ENCODE measurements around the gene EMX2.
"Not testable (repeated sequence)": the region's sequence is repeated elsewhere in the genome, so short reads cannot be mapped to it uniquely, and the experiment has no call there.

Gene EMX2

DNA sequence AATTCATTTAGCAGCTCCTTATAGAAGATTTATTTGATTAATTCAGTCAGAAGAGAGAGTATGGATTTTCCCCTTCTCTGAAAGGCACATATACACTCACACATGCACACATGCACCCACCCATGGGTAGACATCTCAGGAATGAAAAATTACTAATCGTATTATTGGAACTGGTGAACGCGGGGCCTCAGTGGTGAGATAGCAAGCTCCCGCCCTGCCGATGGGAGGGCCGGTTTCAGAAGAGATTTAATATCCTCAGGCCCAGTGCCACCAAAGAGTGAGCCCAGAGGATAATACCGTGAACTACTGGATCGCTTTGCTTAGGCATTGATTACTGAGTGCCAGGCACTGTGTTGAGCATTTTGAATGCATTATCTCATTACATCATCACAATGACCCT, 38.0 kb upstream of the EMX2 start:
- Histone ChIP-seq H3K9ac (ENCODE audit: low read depth in 1 of 2, low read length in 2 of 2) (no peak overlapping the region), H3K36me3 (ENCODE audit: control insufficient read depth in 2 of 2, insufficient read depth in 2 of 2, low read length in 2 of 2) (no peaks in the 10 kb centered on the region), H3K27ac (ENCODE audit: low read depth in 2 of 2, low read length in 2 of 2) (no peak overlapping the region), H3K4me1 (ENCODE audit: control insufficient read depth in 2 of 2, insufficient read depth in 2 of 2, low read length in 2 of 2) (no peaks in the 10 kb centered on the region), H3K4me3 (ENCODE audit: low read length in 2 of 2) (no peak overlapping the region), H3K27me3 (ENCODE audit: control insufficient read depth in 2 of 2, insufficient read depth in 2 of 2, low read length in 2 of 2) (peaks cover 0 to 2% of the 10 kb centered on the region in 2 donors), H3K9me3 (ENCODE audit: control insufficient read depth in 2 of 2, low read length in 2 of 2) (no peaks in the 10 kb centered on the region)

DNA sequence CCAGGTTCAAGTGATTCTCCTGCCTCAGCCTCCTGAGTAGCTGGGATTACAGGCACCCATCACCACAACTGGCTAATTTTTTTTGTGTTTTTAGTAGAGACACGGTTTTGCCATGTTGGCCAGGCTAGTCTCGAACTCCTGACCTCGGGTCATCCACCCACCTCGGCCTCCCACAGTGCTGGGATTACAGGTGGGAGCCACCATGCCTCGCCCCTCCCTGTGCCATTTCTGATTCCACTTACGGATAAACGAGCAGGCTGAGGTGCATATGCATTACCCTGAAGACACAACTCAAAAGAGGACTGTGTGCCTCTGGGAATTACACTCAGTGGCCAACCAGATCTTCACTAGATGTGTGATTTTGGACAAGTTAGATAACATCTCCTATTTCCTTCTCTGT, 35.5 kb upstream of the EMX2 start:
- not testable (repeated sequence) for H3K36me3 ChIP-seq (ENCODE audit: control insufficient read depth in 2 of 2, insufficient read depth in 2 of 2, low read length in 2 of 2); H3K27me3 ChIP-seq (ENCODE audit: control insufficient read depth in 2 of 2, insufficient read depth in 2 of 2, low read length in 2 of 2); H3K4me1 ChIP-seq (ENCODE audit: control insufficient read depth in 2 of 2, insufficient read depth in 2 of 2, low read length in 2 of 2); H3K4me3 ChIP-seq (ENCODE audit: low read length in 2 of 2); H3K9ac ChIP-seq (ENCODE audit: low read depth in 1 of 2, low read length in 2 of 2); H3K27ac ChIP-seq (ENCODE audit: low read depth in 2 of 2, low read length in 2 of 2); H3K9me3 ChIP-seq (ENCODE audit: control insufficient read depth in 2 of 2, low read length in 2 of 2)

GRCh38 chr10:117509573-117509972, 33.0 kb upstream of the EMX2 start:
- peaks cover 2 to 4% of the 10 kb centered on the region in 2 donors for H3K27me3 ChIP-seq (ENCODE audit: control insufficient read depth in 2 of 2, insufficient read depth in 2 of 2, low read length in 2 of 2)

DNA sequence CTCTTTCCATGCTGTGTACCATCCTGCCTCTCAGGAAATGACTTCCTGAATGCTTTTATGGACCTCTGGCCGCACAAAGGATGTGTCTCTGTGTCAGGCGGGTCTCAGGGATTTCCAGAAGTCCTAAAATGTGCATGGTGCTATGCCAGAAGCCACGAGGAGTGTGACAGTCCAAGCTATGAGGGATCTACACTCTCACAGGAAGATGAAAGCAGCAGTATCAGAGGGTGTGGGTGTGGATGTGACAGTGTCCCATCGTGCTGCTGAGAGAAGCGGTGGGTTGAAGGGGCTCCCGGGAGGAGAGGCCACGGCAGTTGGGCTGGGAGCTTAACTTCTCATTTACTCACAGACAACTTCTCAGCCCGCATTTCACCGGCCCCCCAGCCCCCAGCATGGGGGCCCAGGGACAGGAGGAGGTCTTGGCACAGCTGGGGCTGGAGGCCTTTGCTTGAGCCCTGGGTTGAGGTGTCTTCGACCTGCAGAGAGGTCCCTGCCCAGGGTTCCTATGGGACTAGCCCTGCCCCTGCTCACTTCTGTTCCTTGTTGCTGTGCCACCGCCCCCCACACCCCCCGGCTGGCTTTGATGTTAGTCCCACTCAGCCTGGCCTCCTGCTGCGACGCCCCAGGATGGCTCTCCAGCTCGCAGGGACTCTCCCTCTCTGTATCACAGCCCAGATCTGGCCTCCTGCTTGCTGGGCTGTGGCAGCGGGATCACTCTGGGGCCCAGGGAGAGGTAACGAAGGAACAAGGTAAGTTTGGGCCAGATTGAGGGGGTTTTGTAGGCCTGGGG, 30.8 kb upstream of the EMX2 start:
- Histone ChIP-seq H3K9me3 (ENCODE audit: control insufficient read depth in 2 of 2, low read length in 2 of 2) (no peaks in the 10 kb centered on the region), H3K4me3 (ENCODE audit: low read length in 2 of 2) (no peak overlapping the region), H3K4me1 (ENCODE audit: control insufficient read depth in 2 of 2, insufficient read depth in 2 of 2, low read length in 2 of 2) (no peaks in the 10 kb centered on the region), H3K27ac (ENCODE audit: low read depth in 2 of 2, low read length in 2 of 2) (no peak overlapping the region), H3K9ac (ENCODE audit: low read depth in 1 of 2, low read length in 2 of 2) (no peak overlapping the region), H3K27me3 (ENCODE audit: control insufficient read depth in 2 of 2, insufficient read depth in 2 of 2, low read length in 2 of 2) (peaks cover 2 to 4% of the 10 kb centered on the region in 2 donors), H3K36me3 (ENCODE audit: control insufficient read depth in 2 of 2, insufficient read depth in 2 of 2, low read length in 2 of 2) (no peaks in the 10 kb centered on the region)

More at GRCh38 chr10:117509573-117509972, 33.0 kb upstream of the EMX2 start:
- no peak overlapping the region for H3K27ac ChIP-seq (ENCODE audit: low read depth in 2 of 2, low read length in 2 of 2)
- H3K36me3 ChIP-seq (ENCODE audit: control insufficient read depth in 2 of 2, insufficient read depth in 2 of 2, low read length in 2 of 2): no peaks in the 10 kb centered on the region
- no peak overlapping the region for H3K9ac ChIP-seq (ENCODE audit: low read depth in 1 of 2, low read length in 2 of 2)
- H3K4me1 ChIP-seq (ENCODE audit: control insufficient read depth in 2 of 2, insufficient read depth in 2 of 2, low read length in 2 of 2): no peaks in the 10 kb centered on the region
- no peak overlapping the region for H3K4me3 ChIP-seq (ENCODE audit: low read length in 2 of 2)
- H3K9me3 ChIP-seq (ENCODE audit: control insufficient read depth in 2 of 2, low read length in 2 of 2): no peaks in the 10 kb centered on the region

GRCh38 chr10:117514971-117515370, 27.6 kb upstream of the EMX2 start:
- Histone ChIP-seq H3K27ac (ENCODE audit: low read depth in 2 of 2, low read length in 2 of 2) (no peak overlapping the region), H3K9ac (ENCODE audit: low read depth in 1 of 2, low read length in 2 of 2) (no peak overlapping the region), H3K27me3 (ENCODE audit: control insufficient read depth in 2 of 2, insufficient read depth in 2 of 2, low read length in 2 of 2) (peaks cover 2% of the 10 kb centered on the region in 2 donors), H3K9me3 (ENCODE audit: control insufficient read depth in 2 of 2, low read length in 2 of 2) (no peaks in the 10 kb centered on the region), H3K36me3 (ENCODE audit: control insufficient read depth in 2 of 2, insufficient read depth in 2 of 2, low read length in 2 of 2) (no peaks in the 10 kb centered on the region), H3K4me3 (ENCODE audit: low read length in 2 of 2) (no peak overlapping the region), H3K4me1 (ENCODE audit: control insufficient read depth in 2 of 2, insufficient read depth in 2 of 2, low read length in 2 of 2) (no peaks in the 10 kb centered on the region)

- no peaks in the 10 kb centered on the region for H3K36me3 ChIP-seq (ENCODE audit: control insufficient read depth in 2 of 2, insufficient read depth in 2 of 2, low read length in 2 of 2)
- H3K4me1 ChIP-seq (ENCODE audit: control insufficient read depth in 2 of 2, insufficient read depth in 2 of 2, low read length in 2 of 2): no peaks in the 10 kb centered on the region
- H3K27ac ChIP-seq (ENCODE audit: low read depth in 2 of 2, low read length in 2 of 2): no peak overlapping the region
- H3K9ac ChIP-seq (ENCODE audit: low read depth in 1 of 2, low read length in 2 of 2): no peak overlapping the region
- H3K9me3 ChIP-seq (ENCODE audit: control insufficient read depth in 2 of 2, low read length in 2 of 2): no peaks in the 10 kb centered on the region
- H3K4me3 ChIP-seq (ENCODE audit: low read length in 2 of 2): no peak overlapping the region
- H3K27me3 ChIP-seq (ENCODE audit: control insufficient read depth in 2 of 2, insufficient read depth in 2 of 2, low read length in 2 of 2): peaks cover 2 to 5% of the 10 kb centered on the region in 2 donors
These were observed 25.9 kb upstream of the EMX2 start for GRCh38 chr10:117516681-117517080.

DNA sequence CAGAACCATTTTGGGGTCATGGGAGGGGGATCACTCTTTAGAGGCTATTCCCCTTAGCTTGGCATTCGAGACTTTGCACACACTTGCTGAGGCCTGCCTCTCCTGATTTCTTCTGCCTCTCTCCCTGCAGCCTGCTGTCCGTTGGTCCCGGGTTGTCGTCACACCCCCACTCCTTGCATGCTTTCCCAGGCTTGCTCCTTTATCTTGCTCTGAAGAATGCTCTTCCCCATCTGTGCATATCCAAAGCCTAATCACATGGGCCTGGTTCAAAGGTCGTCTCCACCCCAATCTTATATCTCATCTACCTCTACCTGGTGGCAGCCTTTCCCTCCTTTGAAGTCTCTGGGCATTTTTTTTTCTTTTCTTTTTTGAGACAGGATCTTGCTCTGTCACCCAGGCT, 24.3 kb upstream of the EMX2 start:
- H3K9ac ChIP-seq (ENCODE audit: low read depth in 1 of 2, low read length in 2 of 2): no peak overlapping the region
- peaks cover 2 to 3% of the 10 kb centered on the region in 2 donors for H3K27me3 ChIP-seq (ENCODE audit: control insufficient read depth in 2 of 2, insufficient read depth in 2 of 2, low read length in 2 of 2)
- no peak overlapping the region for H3K4me3 ChIP-seq (ENCODE audit: low read length in 2 of 2)
- H3K9me3 ChIP-seq (ENCODE audit: control insufficient read depth in 2 of 2, low read length in 2 of 2): no peaks in the 10 kb centered on the region
- H3K36me3 ChIP-seq (ENCODE audit: control insufficient read depth in 2 of 2, insufficient read depth in 2 of 2, low read length in 2 of 2): no peaks in the 10 kb centered on the region
- no peak overlapping the region for H3K27ac ChIP-seq (ENCODE audit: low read depth in 2 of 2, low read length in 2 of 2)
- H3K4me1 ChIP-seq (ENCODE audit: control insufficient read depth in 2 of 2, insufficient read depth in 2 of 2, low read length in 2 of 2): no peaks in the 10 kb centered on the region

DNA sequence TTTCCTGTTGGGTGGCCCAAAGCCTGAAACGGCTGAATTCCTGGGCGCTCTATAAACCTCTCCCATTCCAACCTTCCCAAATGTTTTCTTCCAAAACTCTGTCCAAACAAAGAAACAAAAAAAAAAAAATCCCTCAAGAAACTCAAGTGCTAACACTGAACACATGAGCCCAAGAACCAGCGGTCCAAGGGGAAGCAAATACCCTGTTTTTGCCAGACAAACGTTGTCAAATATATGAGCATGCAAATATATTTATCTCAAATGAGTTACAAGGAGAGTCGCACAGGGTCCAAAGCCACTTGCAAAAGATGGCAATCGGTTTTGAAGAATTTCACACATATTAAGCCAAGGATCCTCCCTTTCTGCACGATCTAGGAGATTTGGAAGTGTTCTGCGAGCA, 23.3 kb upstream of the EMX2 start:
- Histone ChIP-seq H3K27ac (ENCODE audit: low read depth in 2 of 2, low read length in 2 of 2) (no peak overlapping the region), H3K9ac (ENCODE audit: low read depth in 1 of 2, low read length in 2 of 2) (no peak overlapping the region), H3K4me1 (ENCODE audit: control insufficient read depth in 2 of 2, insufficient read depth in 2 of 2, low read length in 2 of 2) (no peaks in the 10 kb centered on the region), H3K4me3 (ENCODE audit: low read length in 2 of 2) (no peak overlapping the region), H3K27me3 (ENCODE audit: control insufficient read depth in 2 of 2, insufficient read depth in 2 of 2, low read length in 2 of 2) (peaks cover 3 to 7% of the 10 kb centered on the region in 2 donors), H3K9me3 (ENCODE audit: control insufficient read depth in 2 of 2, low read length in 2 of 2) (no peaks in the 10 kb centered on the region), H3K36me3 (ENCODE audit: control insufficient read depth in 2 of 2, insufficient read depth in 2 of 2, low read length in 2 of 2) (no peaks in the 10 kb centered on the region)

- Histone ChIP-seq H3K36me3 (ENCODE audit: control insufficient read depth in 2 of 2, insufficient read depth in 2 of 2, low read length in 2 of 2) (no peaks in the 10 kb centered on the region), H3K27me3 (ENCODE audit: control insufficient read depth in 2 of 2, insufficient read depth in 2 of 2, low read length in 2 of 2) (peaks cover 3 to 7% of the 10 kb centered on the region in 2 donors), H3K4me3 (ENCODE audit: low read length in 2 of 2) (no peak overlapping the region), H3K4me1 (ENCODE audit: control insufficient read depth in 2 of 2, insufficient read depth in 2 of 2, low read length in 2 of 2) (no peaks in the 10 kb centered on the region), H3K9me3 (ENCODE audit: control insufficient read depth in 2 of 2, low read length in 2 of 2) (no peaks in the 10 kb centered on the region), H3K9ac (ENCODE audit: low read depth in 1 of 2, low read length in 2 of 2) (no peak overlapping the region), H3K27ac (ENCODE audit: low read depth in 2 of 2, low read length in 2 of 2) (no peak overlapping the region)
These were observed 22.7 kb upstream of the EMX2 start for GRCh38 chr10:117519879-117520278.

GRCh38 chr10:117530791-117531190, 11.8 kb upstream of the EMX2 start:
- no peak overlapping the region for H3K4me3 ChIP-seq (ENCODE audit: low read length in 2 of 2)
- peaks cover 44 to 70% of the 10 kb centered on the region in 2 donors for H3K27me3 ChIP-seq (ENCODE audit: control insufficient read depth in 2 of 2, insufficient read depth in 2 of 2, low read length in 2 of 2)
- H3K4me1 ChIP-seq (ENCODE audit: control insufficient read depth in 2 of 2, insufficient read depth in 2 of 2, low read length in 2 of 2): peaks cover 2 to 3% of the 10 kb centered on the region in 2 donors
- no peaks in the 10 kb centered on the region for H3K9me3 ChIP-seq (ENCODE audit: control insufficient read depth in 2 of 2, low read length in 2 of 2)
- H3K27ac ChIP-seq (ENCODE audit: low read depth in 2 of 2, low read length in 2 of 2): no peak overlapping the region
- no peaks in the 10 kb centered on the region for H3K36me3 ChIP-seq (ENCODE audit: control insufficient read depth in 2 of 2, insufficient read depth in 2 of 2, low read length in 2 of 2)
- H3K9ac ChIP-seq (ENCODE audit: low read depth in 1 of 2, low read length in 2 of 2): no peak overlapping the region

Measured in mucosa of rectum (tissue), 2 donors.